K562 (cell line): ENCODE data around the gene MATN4. TPM values are rescaled to one million over a fixed set of nuclear protein-coding genes. Genes with fewer than 3 reads are reported as not detected.

Experiments used
- ATAC-seq: fragments of 200-7000 bp; cut with Tn5 transposase; 3 replicates; pipeline ENCODE4 v1.9.1; 2020; ENCODE audit warnings: moderate library complexity
- BruUV-seq: library from RNA; stranded (reverse); fragments of 400-500 nt; replicated peaks from 2 replicates; lab custom pipeline; 2021; lab: Mats Ljungman, UMichigan
- CTCF ChIA-PET: fragments of 300-600 bp; formaldehyde crosslinking; extraction: SDS; loops from one replicate; lab custom pipeline; 2021; ENCODE audit warnings: low intra/inter-chr PET ratio; lab: Yijun Ruan, JAX
- POLR2A ChIA-PET: fragments of 300-600, 350-650 bp; sonication (Branson Sonifier 250); formaldehyde crosslinking; extraction: SDS; loops from one replicate; lab custom pipeline; 2021; ENCODE audit warnings: antibody characterized with exemption, inconsistent platforms; lab: Yijun Ruan, JAX
- DNase-seq, 4 experiments: peaks; one replicate each; pipeline versions ENCODE4 v3.0.0 to v3.0.0-alpha.2; 2011 to 2018; ENCODE audit warnings: low spot score in 3 of 4, mixed read lengths in 3 of 4; ENCODE audit errors: extremely low read depth in 1 of 4
- FAIRE-seq: peaks from 2 replicates; lab custom pipeline; 2011; peaks lifted over from hg19 to GRCh38; lab: Jason Lieb, UNC
- H2AFZ ChIP-seq: 2 replicates; pipeline ENCODE4 v1.6.0; 2011; ENCODE audit warnings: low read depth, low read length, control low read depth, inconsistent platforms
- H3K27ac ChIP-seq: fragments of 200-600 bp; 3 replicates; pipeline ENCODE4 v1.8.0; 2011; ENCODE audit warnings: low read depth, mild to moderate bottlenecking, control low read depth, inconsistent platforms, low read length, moderate library complexity, mixed read lengths; ENCODE audit errors: extremely low read depth
- H3K27me3 ChIP-seq, 2 experiments: fragments of 300-600 bp in 1 of 2; 2 replicates in 1 of 2; 3 replicates in 1 of 2; pipeline versions ENCODE4 v1.6.0 to v1.8.0; 2011; ENCODE audit warnings: inconsistent platforms in 2 of 2, low read length in 2 of 2, mild to moderate bottlenecking in 1 of 2, mixed read lengths in 1 of 2, moderate library complexity in 1 of 2; ENCODE audit not compliant: control insufficient read depth in 2 of 2, insufficient read depth in 2 of 2
- H3K36me3 ChIP-seq: fragments of 300-600 bp; 3 replicates; pipeline ENCODE4 v1.8.0; 2011; ENCODE audit warnings: mild to moderate bottlenecking, low read length, inconsistent platforms; ENCODE audit not compliant: control insufficient read depth, insufficient read depth
- H3K4me1 ChIP-seq, 2 experiments: fragments of 200-600 bp in 1 of 2; replicated peaks in 1 of 2; 2 replicates in 1 of 2; 3 replicates in 1 of 2; pipeline versions ENCODE4 v1.5.1 to v1.8.0; 2011; ENCODE audit warnings: inconsistent platforms in 2 of 2, low read length in 2 of 2, mild to moderate bottlenecking in 1 of 2, mixed read lengths in 1 of 2, moderate library complexity in 1 of 2; ENCODE audit not compliant: control insufficient read depth in 2 of 2, insufficient read depth in 2 of 2
- H3K4me2 ChIP-seq: 2 replicates; pipeline ENCODE4 v1.6.1; 2011; ENCODE audit warnings: low read length, control low read depth, inconsistent platforms, mixed read lengths; ENCODE audit not compliant: insufficient read depth
- H3K4me3 ChIP-seq: fragments of 200-600 bp; sonication (generic), shearing (Covaris generic); 2 replicates; pipeline ENCODE4 v1.5.1; 2016; ENCODE audit warnings: control low read depth, inconsistent platforms
- H3K79me2 ChIP-seq: fragments of 200-600 bp; 3 replicates; pipeline ENCODE4 v1.8.0; 2011; ENCODE audit warnings: low read length, inconsistent platforms; ENCODE audit not compliant: control insufficient read depth, insufficient read depth
- H3K9ac ChIP-seq, 2 experiments: 2 replicates each; pipeline versions ENCODE4 v1.6.0 to v1.6.1; 2011; ENCODE audit warnings: low read depth in 2 of 2, low read length in 2 of 2, control low read depth in 1 of 2, inconsistent platforms in 1 of 2, mild to moderate bottlenecking in 1 of 2, mixed read lengths in 1 of 2; ENCODE audit not compliant: insufficient read depth in 1 of 2
- H3K9me1 ChIP-seq: one replicate; pipeline ENCODE4 v1.6.0; 2011; ENCODE audit warnings: inconsistent platforms, mild to moderate bottlenecking, low read length, moderate library complexity; ENCODE audit not compliant: control insufficient read depth, insufficient read depth
- H3K9me3 ChIP-seq: replicated peaks from 2 replicates; pipeline ENCODE4 v1.5.1; 2011; ENCODE audit warnings: low read depth, low read length, inconsistent platforms; ENCODE audit not compliant: control insufficient read depth, insufficient read depth
- H4K20me1 ChIP-seq: replicated peaks from 2 replicates; pipeline ENCODE4 v1.6.1; 2011; ENCODE audit warnings: low read length, inconsistent platforms, mixed read lengths; ENCODE audit not compliant: control insufficient read depth, insufficient read depth
- ARID3A ChIP-seq: IDR thresholded peaks from 2 replicates; pipeline ENCODE4 v1.6.1; 2012; ENCODE audit warnings: low read depth, low read length, improper control_type of control experiment, borderline replicate concordance
- CCAR2 ChIP-seq: fragments of 200-400 bp; formaldehyde crosslinking; IDR thresholded peaks from 2 replicates; pipeline ENCODE4 v1.6.1; 2017; ENCODE audit warnings: mild to moderate bottlenecking, low read depth, low read length
- ESRRB ChIP-seq: fragments of 250-450 bp; sonication (Bioruptor Pico); IDR thresholded peaks from 2 replicates; pipeline ENCODE4 v1.5.0; 2020; ENCODE audit warnings: mild to moderate bottlenecking, moderate library complexity, borderline replicate concordance
- FOS ChIP-seq: IDR thresholded peaks from 3 replicates; pipeline ENCODE4 v1.6.1; 2011; ENCODE audit not compliant: insufficient read length; ENCODE audit errors: extremely low read depth
- HBP1 ChIP-seq: fragments of 450-650 bp; formaldehyde crosslinking; IDR thresholded peaks from 2 replicates; pipeline ENCODE4 v1.4.0; 2022; ENCODE audit warnings: missing genetic modification characterization
- HNRNPL ChIP-seq: fragments of 200-400 bp; formaldehyde crosslinking; IDR thresholded peaks from 2 replicates; pipeline ENCODE4 v1.6.1; 2017; ENCODE audit warnings: low read depth, mild to moderate bottlenecking, low read length
- HNRNPLL ChIP-seq: fragments of 200-400 bp; formaldehyde crosslinking; IDR thresholded peaks from 2 replicates; pipeline ENCODE4 v1.6.1; 2017; ENCODE audit warnings: low read length, low read depth, mild to moderate bottlenecking; ENCODE audit not compliant: poor library complexity, severe bottlenecking
- NR2C2 ChIP-seq, 2 experiments: fragments of 200-800 bp in 1 of 2; sonication (Bioruptor generic) in 1 of 2; sonication (generic) in 1 of 2; formaldehyde crosslinking in 1 of 2; IDR thresholded peaks; 2 replicates each; pipeline versions ENCODE4 v1.6.1 to v1.8.0; 2016 to 2022; ENCODE audit warnings: mild to moderate bottlenecking in 1 of 2, missing compliant biosample characterization in 1 of 2, missing genetic modification characterization in 1 of 2, missing genetic modification reagents in 1 of 2
- POLR2H ChIP-seq: IDR thresholded peaks from 2 replicates; pipeline ENCODE4 v1.6.1; 2016; ENCODE audit warnings: missing genetic modification characterization, low read depth, mild to moderate bottlenecking, control low read depth, missing compliant biosample characterization, moderate library complexity
- PTRF ChIP-seq: fragments of 450-650 bp; IDR thresholded peaks from 2 replicates; pipeline ENCODE4 v1.6.1; 2016; ENCODE audit warnings: mild to moderate bottlenecking, missing genetic modification characterization, missing compliant biosample characterization
- TCF3 ChIP-seq: sonication (generic); formaldehyde crosslinking; IDR thresholded peaks from 2 replicates; pipeline ENCODE4 v1.4.0; 2020; ENCODE audit warnings: mild to moderate bottlenecking, missing genetic modification reagents
- ZFP30 ChIP-seq: fragments of 250-450 bp; sonication (Bioruptor Pico); IDR thresholded peaks from 2 replicates; pipeline ENCODE4 v1.8.0; 2022; ENCODE audit warnings: moderate library complexity, mild to moderate bottlenecking, inconsistent platforms, borderline replicate concordance
- WGBS: fragments of 100-300 bp; shearing (Covaris generic); methylation state at CpG from one replicate; pipeline ENCODE4 v1.1.6; 2016; ENCODE audit warnings: low coverage, mixed read lengths; ENCODE audit not compliant: insufficient coverage; ENCODE audit errors: missing lambda C conversion rate; 5-methylcytosine and 5-hydroxymethylcytosine counted together
- in situ Hi-C: fragments of 300-500 bp; cut with MboI; formaldehyde crosslinking; loops from 4 replicates; pipeline ENCODE4 v1.15.0; 2018; ENCODE audit warnings: inconsistent platforms, mixed read lengths
- intact Hi-C: fragments of 100-400 bp; cut with micrococcal nuclease; formaldehyde crosslinking; loops from 2 replicates; pipeline ENCODE4 v1.14.2; 2022
- polyA plus RNA-seq, 8 experiments: library from polyadenylated mRNA; depleted of rRNA in 4 of 8; stranded (reverse) in 5 of 8; unstranded in 3 of 8; fragments of >200 nt; fragmentation: Nextera tagmentation in 2 of 8; fragmentation: Illumina TruSeq in 1 of 8; extraction: Ambion mirVana in 2 of 8; extraction: Trizol in 1 of 8; gene quantifications; 2 replicates each; pipeline versions ENCODE4 v1.2.1 to v1.2.3, GENCODE V29; 2011 to 2014; ENCODE audit warnings: inconsistent platforms in 1 of 8, missing spikeins in 1 of 8
- total RNA-seq, 7 experiments: library from RNA; depleted of rRNA in 6 of 7; stranded (reverse); fragments of >200 nt in 6 of 7; fragmentation: Illumina TruSeq in 2 of 7; extraction: Trizol in 2 of 7; gene quantifications; 2 replicates each; pipeline versions ENCODE4 v1.2.1 to v1.2.3, GENCODE V29; 2011 to 2021; ENCODE audit warnings: low replicate concordance in 1 of 7
- TF ChIP-seq, protein P1 (sequence below): fragments of 250-450 bp; sonication (Bioruptor Pico); IDR thresholded peaks from 2 replicates; pipeline ENCODE4 v1.5.0; 2020; ENCODE audit warnings: mild to moderate bottlenecking
- TF ChIP-seq, protein P2 (sequence below): fragments of 200-800 bp; sonication (Bioruptor generic); IDR thresholded peaks from 2 replicates; pipeline ENCODE4 v1.6.1; 2017; ENCODE audit warnings: missing genetic modification characterization, missing compliant biosample characterization

Gene MATN4
- total and polyA plus RNA-seq, 9 of the 15 experiments (the other 6 are each of a cell fraction or from before 2014, with no cell fraction given) = 0.09 TPM; not detected in 8

- ChIA-PET POLR2A (interaction anchor here (0.6 to 1.1 kb wide), 5 partner anchors 15 to 30 kb away, joined by 3 to 7 read pairs (median 3); partner anchors contain the start of gene SYS1), CTCF (no interaction called here)
- Histone ChIP-seq H3K4me3 (no peak overlapping the region), H3K36me3 (peaks cover 3% of the 10 kb centered on the region; the same call in 2 of the 3 replicates), H3K4me1 (peaks cover 49 to 65% of the 10 kb centered on the region in 2 experiments), H2AFZ (no peak overlapping the region), H3K4me2 (no peak overlapping the region), H3K27me3 (no peaks in the 10 kb centered on the region), H3K9me3 (no peaks in the 10 kb centered on the region), H3K9ac (peak overlapping the region in 1 of 2 experiments; percentile 66; a peak in 1 of 4 replicates), H3K9me1 (no peaks in the 10 kb centered on the region), H4K20me1 (peaks cover 7% of the 10 kb centered on the region; the same call in 1 of the 2 replicates), H3K27ac (no peak overlapping the region), H3K79me2 (peaks cover 15% of the 10 kb centered on the region; the same call in 2 of the 3 replicates)
- no peak for FAIRE-seq
- no peak for DNase-seq
- no TSS peak for BruUV-seq
- no peak for ATAC-seq
- WGBS = 57% methylated on average over 8 of the region's 9 CpGs
- intact Hi-C loops = no loop called here
- in situ Hi-C loops = no loop called here
- TF ChIP-seq ZFP30 (CRISPR knock-in tag) (no peak), HNRNPLL (no peak), CCAR2 (no peak), NR2C2 (CRISPR knock-in tag; IDR thresholded peaks at IDR 0.05) (no peak), NR2C2 (tag; IDR thresholded peaks at IDR 0.05) (no peak), FOS (no peak), PTRF (no peak), ARID3A (no peak), HBP1 (no peak), HNRNPL (no peak), ESRRB (CRISPR knock-in tag) (no peak), POLR2H (no peak), TCF3 (CRISPR knock-in tag) (no peak)
- TF ChIP-seq, protein P1, sequence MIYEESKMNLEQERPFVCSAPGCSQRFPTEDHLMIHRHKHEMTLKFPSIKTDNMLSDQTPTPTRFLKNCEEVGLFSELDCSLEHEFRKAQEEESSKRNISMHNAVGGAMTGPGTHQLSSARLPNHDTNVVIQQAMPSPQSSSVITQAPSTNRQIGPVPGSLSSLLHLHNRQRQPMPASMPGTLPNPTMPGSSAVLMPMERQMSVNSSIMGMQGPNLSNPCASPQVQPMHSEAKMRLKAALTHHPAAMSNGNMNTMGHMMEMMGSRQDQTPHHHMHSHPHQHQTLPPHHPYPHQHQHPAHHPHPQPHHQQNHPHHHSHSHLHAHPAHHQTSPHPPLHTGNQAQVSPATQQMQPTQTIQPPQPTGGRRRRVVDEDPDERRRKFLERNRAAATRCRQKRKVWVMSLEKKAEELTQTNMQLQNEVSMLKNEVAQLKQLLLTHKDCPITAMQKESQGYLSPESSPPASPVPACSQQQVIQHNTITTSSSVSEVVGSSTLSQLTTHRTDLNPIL (CRISPR knock-in tag) = no peak
- TF ChIP-seq, protein P2, sequence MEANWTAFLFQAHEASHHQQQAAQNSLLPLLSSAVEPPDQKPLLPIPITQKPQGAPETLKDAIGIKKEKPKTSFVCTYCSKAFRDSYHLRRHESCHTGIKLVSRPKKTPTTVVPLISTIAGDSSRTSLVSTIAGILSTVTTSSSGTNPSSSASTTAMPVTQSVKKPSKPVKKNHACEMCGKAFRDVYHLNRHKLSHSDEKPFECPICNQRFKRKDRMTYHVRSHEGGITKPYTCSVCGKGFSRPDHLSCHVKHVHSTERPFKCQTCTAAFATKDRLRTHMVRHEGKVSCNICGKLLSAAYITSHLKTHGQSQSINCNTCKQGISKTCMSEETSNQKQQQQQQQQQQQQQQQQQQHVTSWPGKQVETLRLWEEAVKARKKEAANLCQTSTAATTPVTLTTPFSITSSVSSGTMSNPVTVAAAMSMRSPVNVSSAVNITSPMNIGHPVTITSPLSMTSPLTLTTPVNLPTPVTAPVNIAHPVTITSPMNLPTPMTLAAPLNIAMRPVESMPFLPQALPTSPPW (CRISPR knock-in tag) = no peak
Observed at GRCh38 chr20:45345104-45345936, 37.2 kb upstream of the MATN4 start.
